T-helper 1 cell treated with Interleukin-12 subunit alpha and Interleukin-12 subunit beta and Interleukin-4 antibody, amounts not matched to agents 30 μg/mL and 1 μg/mL, for 36 hours (primary cell): ENCODE data around the gene IL3.
"Not testable (repeated sequence)": the region's sequence is repeated elsewhere in the genome, so short reads cannot be mapped to it uniquely, and the experiment has no call there.

ENCODE experiments used
- H3K27ac Mint-ChIP-seq: one replicate; pipeline ENCODE4 v1.8.0; 2021; ENCODE audit warnings: mild to moderate bottlenecking, mixed read lengths
- H3K27me3 Mint-ChIP-seq: one replicate; pipeline ENCODE4 v1.8.0; 2021; ENCODE audit warnings: low read depth, mixed read lengths
- H3K36me3 Mint-ChIP-seq: one replicate; pipeline ENCODE4 v1.8.0; 2021; ENCODE audit warnings: low read depth, mixed read lengths
- H3K4me1 Mint-ChIP-seq: one replicate; pipeline ENCODE4 v1.8.0; 2021; ENCODE audit warnings: low read depth, mixed read lengths
- H3K4me3 Mint-ChIP-seq: one replicate; pipeline ENCODE4 v1.8.0; 2021; ENCODE audit warnings: mild to moderate bottlenecking, moderate library complexity, mixed read lengths
- H3K9me3 Mint-ChIP-seq: one replicate; pipeline ENCODE4 v1.8.0; 2021; ENCODE audit warnings: mixed read lengths

The IL3 gene

GRCh38 chr5:132098151-132098594, 37.7 kb downstream of the IL3 start:
- H3K4me1 Mint-ChIP-seq: peaks cover 78% of the 10 kb centered on the region
- no peaks in the 10 kb centered on the region for H3K27me3 Mint-ChIP-seq
- peak overlapping the region; percentile 93 for H3K27ac Mint-ChIP-seq
- no peaks in the 10 kb centered on the region for H3K9me3 Mint-ChIP-seq
- peaks cover 21% of the 10 kb centered on the region for H3K36me3 Mint-ChIP-seq
- no peak overlapping the region for H3K4me3 Mint-ChIP-seq

- peak overlapping the region; percentile 25 for H3K4me3 Mint-ChIP-seq
Observed at GRCh38 chr5:132098621-132099020, 38.2 kb downstream of the IL3 start.

GRCh38 chr5:132099076-132099748, 38.8 kb downstream of the IL3 start:
- Mint-ChIP-seq H3K9me3 (no peaks in the 10 kb centered on the region), H3K36me3 (peaks cover 16% of the 10 kb centered on the region), H3K4me3 (peak overlapping the region; percentile 25), H3K27me3 (no peaks in the 10 kb centered on the region), H3K4me1 (peaks cover 81% of the 10 kb centered on the region), H3K27ac (peak overlapping the region; percentile 93)

More at GRCh38 chr5:132098621-132099020, 38.2 kb downstream of the IL3 start:
- H3K9me3 Mint-ChIP-seq: no peaks in the 10 kb centered on the region
- H3K27ac Mint-ChIP-seq: peak overlapping the region; percentile 93
- H3K27me3 Mint-ChIP-seq: no peaks in the 10 kb centered on the region
- H3K36me3 Mint-ChIP-seq: peaks cover 20% of the 10 kb centered on the region
- peaks cover 81% of the 10 kb centered on the region for H3K4me1 Mint-ChIP-seq

GRCh38 chr5:132099905-132100304, 39.5 kb downstream of the IL3 start:
- H3K4me3 Mint-ChIP-seq: peak overlapping the region; percentile 2
- H3K27ac Mint-ChIP-seq: peak overlapping the region; percentile 93
- no peaks in the 10 kb centered on the region for H3K9me3 Mint-ChIP-seq
- H3K4me1 Mint-ChIP-seq: peaks cover 85% of the 10 kb centered on the region
- peaks cover 17% of the 10 kb centered on the region for H3K36me3 Mint-ChIP-seq
- no peaks in the 10 kb centered on the region for H3K27me3 Mint-ChIP-seq

GRCh38 chr5:132100672-132101261, 40.3 kb downstream of the IL3 start:
- peaks cover 85% of the 10 kb centered on the region for H3K4me1 Mint-ChIP-seq
- peak overlapping the region; percentile 53 for H3K4me3 Mint-ChIP-seq
- H3K27ac Mint-ChIP-seq: peak overlapping the region; percentile 90
- no peaks in the 10 kb centered on the region for H3K27me3 Mint-ChIP-seq
- H3K9me3 Mint-ChIP-seq: no peaks in the 10 kb centered on the region
- H3K36me3 Mint-ChIP-seq: peaks cover 21% of the 10 kb centered on the region

GRCh38 chr5:132101385-132101880, 41.0 kb downstream of the IL3 start:
- Mint-ChIP-seq H3K4me1 (peaks cover 86% of the 10 kb centered on the region), H3K27ac (peak overlapping the region; percentile 90), H3K4me3 (peak overlapping the region; percentile 53), H3K9me3 (no peaks in the 10 kb centered on the region), H3K36me3 (peaks cover 19% of the 10 kb centered on the region), H3K27me3 (no peaks in the 10 kb centered on the region)

- Mint-ChIP-seq H3K27me3 (no peaks in the 10 kb centered on the region), H3K4me3 (peak overlapping the region; percentile 55), H3K9me3 (no peaks in the 10 kb centered on the region), H3K27ac (peak overlapping the region; percentile 90), H3K4me1 (peaks cover 85% of the 10 kb centered on the region), H3K36me3 (peaks cover 13% of the 10 kb centered on the region)
Observed at GRCh38 chr5:132102101-132102701, 41.7 kb downstream of the IL3 start.

GRCh38 chr5:132102944-132103331, 42.5 kb downstream of the IL3 start:
- Mint-ChIP-seq H3K27ac (peak overlapping the region; percentile 90), H3K27me3 (no peaks in the 10 kb centered on the region), H3K36me3 (peaks cover 13% of the 10 kb centered on the region), H3K4me3 (no peak overlapping the region), H3K9me3 (no peaks in the 10 kb centered on the region), H3K4me1 (peaks cover 83% of the 10 kb centered on the region)

- H3K4me1 Mint-ChIP-seq: peaks cover 79% of the 10 kb centered on the region
- no peaks in the 10 kb centered on the region for H3K27me3 Mint-ChIP-seq
- H3K36me3 Mint-ChIP-seq: peaks cover 14% of the 10 kb centered on the region
- H3K9me3 Mint-ChIP-seq: peaks cover 1% of the 10 kb centered on the region
- peak overlapping the region; percentile 90 for H3K27ac Mint-ChIP-seq
- peak overlapping the region; percentile 52 for H3K4me3 Mint-ChIP-seq
Observed at GRCh38 chr5:132103332-132103951, 43.0 kb downstream of the IL3 start.

- Mint-ChIP-seq H3K27me3 (no peaks in the 10 kb centered on the region), H3K36me3 (peaks cover 16% of the 10 kb centered on the region), H3K9me3 (peaks cover 4% of the 10 kb centered on the region), H3K4me3 (peak overlapping the region; percentile 52), H3K4me1 (peaks cover 80% of the 10 kb centered on the region), H3K27ac (peak overlapping the region; percentile 90)
Observed at GRCh38 chr5:132103969-132104391, 43.5 kb downstream of the IL3 start.

- peaks cover 4% of the 10 kb centered on the region for H3K9me3 Mint-ChIP-seq
- peaks cover 78% of the 10 kb centered on the region for H3K4me1 Mint-ChIP-seq
- no peaks in the 10 kb centered on the region for H3K27me3 Mint-ChIP-seq
- H3K36me3 Mint-ChIP-seq: peaks cover 16% of the 10 kb centered on the region
- H3K27ac Mint-ChIP-seq: peak overlapping the region; percentile 90
- H3K4me3 Mint-ChIP-seq: peak overlapping the region; percentile 29
Observed at GRCh38 chr5:132104556-132104955, 44.1 kb downstream of the IL3 start.

GRCh38 chr5:132105688-132106087, 45.2 kb downstream of the IL3 start:
- Mint-ChIP-seq H3K9me3 (peaks cover 4% of the 10 kb centered on the region), H3K27ac (peak overlapping the region; percentile 90), H3K27me3 (no peaks in the 10 kb centered on the region), H3K36me3 (peaks cover 16% of the 10 kb centered on the region), H3K4me1 (peaks cover 77% of the 10 kb centered on the region), H3K4me3 (peak overlapping the region; percentile 50)

- Mint-ChIP-seq H3K27ac (peak overlapping the region; percentile 76), H3K9me3 (peaks cover 21% of the 10 kb centered on the region), H3K4me3 (peak overlapping the region; percentile 40), H3K4me1 (peaks cover 74% of the 10 kb centered on the region), H3K36me3 (peaks cover 32% of the 10 kb centered on the region)
- H3K27me3 Mint-ChIP-seq: not testable (repeated sequence)
Observed at GRCh38 chr5:132108495-132108894, 48.0 kb downstream of the IL3 start.

GRCh38 chr5:132108957-132109356, 48.5 kb downstream of the IL3 start:
- not testable (repeated sequence) for H3K27me3 Mint-ChIP-seq, H3K4me3 Mint-ChIP-seq
- Mint-ChIP-seq H3K4me1 (peaks cover 72% of the 10 kb centered on the region), H3K36me3 (peaks cover 32% of the 10 kb centered on the region), H3K27ac (peak overlapping the region; percentile 76), H3K9me3 (peaks cover 21% of the 10 kb centered on the region)
